Dermis microvascular lymphatic vessel endothelial cell (primary cell): Measurements from ENCODE around the gene GOLGA8R. TPM values are rescaled to one million over a fixed set of nuclear protein-coding genes. Genes with fewer than 3 reads are reported as not detected.
"Not testable (repeated sequence)": the region's sequence is repeated elsewhere in the genome, so short reads cannot be mapped to it uniquely, and the experiment has no call there.

Source experiments
- DNase-seq, 2 donors: peaks; one replicate each; pipeline versions ENCODE4 v3.0.0 to v3.0.0-alpha.2; 2010; ENCODE audit warnings: low read depth in 2 of 2
- total RNA-seq: library from RNA; depleted of rRNA; stranded (reverse); fragments of >200 nt; gene quantifications from 2 replicates; pipeline ENCODE4 v1.2.1, GENCODE V29; 2014

GOLGA8R gene
- total RNA-seq = 0.25 and 0.26 TPM in 2 replicates

GRCh38 chr15:30414160-30414559, at the start of gene GOLGA8R:
TSS of gene GOLGA8R (minus strand) at chr15:30414260. CDS start at chr15:30414162, 98 bp downstream.
- not testable (repeated sequence) for DNase-seq

DNA sequence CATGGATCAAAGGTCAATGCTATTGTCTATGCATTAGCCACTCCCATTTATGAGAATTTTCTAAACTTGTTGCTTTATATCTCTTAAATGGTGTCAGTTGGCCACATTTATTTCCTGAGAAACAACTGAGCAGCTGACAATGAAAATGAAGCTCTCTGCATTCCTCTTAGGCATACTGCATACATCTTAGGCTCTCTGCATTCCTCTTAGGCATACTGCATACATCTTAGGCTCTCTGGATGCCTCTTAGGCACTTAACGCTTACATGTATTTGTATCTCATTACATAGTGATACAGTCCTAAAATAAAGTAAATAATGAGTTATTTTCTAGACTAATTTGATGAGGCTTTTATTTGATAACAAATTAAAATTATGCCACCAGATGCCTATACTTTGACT, 49.8 kb upstream of the GOLGA8R start:
- DNase-seq = not testable (repeated sequence)

DNA sequence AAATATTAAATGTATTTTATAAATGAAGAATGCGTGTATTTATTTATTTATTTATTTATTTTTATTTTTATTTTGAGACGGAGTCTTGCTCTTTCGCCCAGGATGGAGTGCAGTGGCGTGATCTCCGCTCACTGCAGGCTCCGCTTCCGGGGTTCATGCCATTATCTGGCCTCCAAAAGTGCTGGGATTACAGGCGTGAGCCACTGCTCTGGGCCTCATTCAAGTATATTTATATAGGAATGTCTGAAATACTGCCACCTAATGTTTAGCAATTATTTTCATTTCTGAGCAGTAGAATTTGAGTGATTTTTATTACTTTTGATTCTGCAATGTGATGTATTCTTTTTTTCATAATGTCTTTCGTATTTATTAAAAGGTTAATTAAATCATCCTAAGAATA, 48.1 kb upstream of the GOLGA8R start:
- DNase-seq = not testable (repeated sequence)

DNA sequence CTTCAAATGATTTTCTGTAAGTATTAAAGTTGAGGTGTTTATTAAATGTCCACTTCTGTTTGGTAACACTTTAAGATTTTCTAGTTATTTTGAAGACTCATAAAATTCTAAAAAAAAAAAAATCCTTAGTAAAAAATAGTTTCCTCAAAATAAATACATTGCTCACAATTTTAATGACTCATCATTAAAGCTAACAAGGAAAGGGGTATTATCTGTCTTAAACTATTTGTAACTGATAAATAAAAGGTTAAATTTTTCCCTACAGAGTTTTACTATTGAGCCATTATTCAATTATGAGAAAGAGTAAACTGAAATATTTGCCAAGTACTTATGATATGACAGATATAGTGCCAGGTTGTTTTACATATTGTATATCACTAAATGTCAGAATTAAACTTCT, 38.6 kb upstream of the GOLGA8R start:
- not testable (repeated sequence) for DNase-seq

GRCh38 chr15:30438348-30438747, 24.3 kb upstream of the GOLGA8R start:
- DNase-seq = not testable (repeated sequence)

GRCh38 chr15:30435878-30436277, 21.8 kb upstream of the GOLGA8R start:
- DNase-seq = not testable (repeated sequence)

DNA sequence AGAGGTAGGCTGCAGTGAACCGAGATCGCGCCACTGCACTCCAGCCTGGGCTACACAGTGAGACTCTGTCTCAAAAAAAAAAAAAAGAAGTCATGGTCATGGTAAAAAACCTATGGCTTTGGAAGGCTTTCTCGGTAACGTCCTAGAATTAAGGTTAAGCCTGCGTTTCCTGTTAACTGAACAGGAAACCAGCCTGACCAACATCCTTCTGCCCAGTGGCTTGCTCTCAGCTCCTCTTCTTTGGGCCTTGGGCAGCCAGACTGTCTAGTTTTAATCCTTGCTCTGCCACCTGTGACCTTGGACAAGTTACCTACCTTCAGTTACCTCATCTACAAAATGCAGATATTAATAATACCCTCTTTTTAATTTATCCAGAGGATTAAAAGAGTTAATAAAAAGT, 6.7 kb upstream of the GOLGA8R start:
- not testable (repeated sequence) for DNase-seq

GRCh38 chr15:30407636-30408035, 6.4 kb downstream of the GOLGA8R start:
- not testable (repeated sequence) for DNase-seq

GRCh38 chr15:30398988-30399387, 15.1 kb downstream of the GOLGA8R start:
- not testable (repeated sequence) for DNase-seq

- not testable (repeated sequence) for DNase-seq
These were observed 20.4 kb downstream of the GOLGA8R start for GRCh38 chr15:30393664-30393991.

- DNase-seq = not testable (repeated sequence)
These were observed 21.0 kb downstream of the GOLGA8R start, which contains the start of gene CHRFAM7A for GRCh38 chr15:30392766-30393663. TSS of gene CHRFAM7A (minus strand) at chr15:30393540. CDS start at chr15:30383351, 10,189 bp downstream.

- DNase-seq = not testable (repeated sequence)
These were observed 27.7 kb downstream of the GOLGA8R start for GRCh38 chr15:30386318-30386887.

DNA sequence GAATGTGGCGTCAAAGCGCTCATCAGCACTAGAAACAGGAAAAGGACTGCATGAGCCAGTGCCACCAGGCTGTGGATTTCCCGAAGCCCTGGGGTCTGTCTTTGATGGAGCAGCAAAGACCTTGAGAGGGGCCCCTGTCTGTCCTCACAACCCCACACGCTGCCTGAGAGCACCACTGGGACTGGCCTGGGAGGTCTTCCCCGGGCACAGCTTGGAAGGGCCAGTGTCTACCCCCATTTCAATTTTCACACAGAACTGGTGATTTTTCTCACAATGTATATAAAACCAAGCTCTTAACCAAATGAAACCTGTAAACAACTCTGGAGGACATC, 37.0 kb downstream of the GOLGA8R start:
- not testable (repeated sequence) for DNase-seq

- not testable (repeated sequence) for DNase-seq
These were observed 37.5 kb downstream of the GOLGA8R start for GRCh38 chr15:30376375-30377081.

DNA sequence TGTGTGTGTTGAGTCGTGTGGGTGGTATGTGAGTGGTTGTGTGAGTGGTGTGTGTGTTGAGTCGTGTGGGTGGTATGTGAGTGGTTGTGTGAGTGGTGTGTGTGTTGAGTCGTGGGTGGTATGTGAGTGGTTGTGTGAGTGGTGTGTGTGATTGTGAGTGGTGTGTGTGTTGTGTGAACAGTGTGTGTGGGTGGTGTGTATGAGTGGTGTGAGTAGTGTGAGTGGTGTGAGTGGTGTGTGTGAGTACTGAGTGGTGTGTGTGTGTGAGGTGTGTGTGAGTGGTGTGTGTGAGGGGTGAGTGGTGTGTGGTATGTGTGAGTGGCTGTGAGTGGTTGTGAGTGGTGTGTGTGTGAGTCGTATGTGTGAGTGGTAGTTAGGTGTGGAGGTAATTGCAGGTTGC, 38.2 kb downstream of the GOLGA8R start:
- not testable (repeated sequence) for DNase-seq

DNA sequence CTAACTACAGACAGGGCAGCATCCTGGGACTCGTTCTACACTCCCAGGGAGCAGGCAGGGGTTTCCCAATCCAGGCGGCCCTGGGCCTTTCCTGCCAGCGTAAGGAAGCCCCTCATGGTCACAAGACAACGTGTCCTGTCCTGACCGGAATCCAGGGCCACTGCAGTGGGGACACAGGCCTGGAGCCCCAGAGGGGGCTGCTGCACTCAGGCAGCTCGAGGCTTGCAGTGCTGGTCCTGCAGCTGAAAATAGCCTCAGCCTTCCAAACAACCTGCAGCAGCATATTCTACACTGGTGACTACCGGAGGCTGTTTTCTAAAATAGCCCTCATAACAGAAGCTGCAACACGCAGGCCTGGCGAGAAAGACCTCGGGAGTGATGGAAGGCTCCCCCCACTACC, 39.2 kb downstream of the GOLGA8R start:
- DNase-seq = not testable (repeated sequence)

GRCh38 chr15:30368271-30368670, 45.8 kb downstream of the GOLGA8R start:
- DNase-seq = not testable (repeated sequence)

DNA sequence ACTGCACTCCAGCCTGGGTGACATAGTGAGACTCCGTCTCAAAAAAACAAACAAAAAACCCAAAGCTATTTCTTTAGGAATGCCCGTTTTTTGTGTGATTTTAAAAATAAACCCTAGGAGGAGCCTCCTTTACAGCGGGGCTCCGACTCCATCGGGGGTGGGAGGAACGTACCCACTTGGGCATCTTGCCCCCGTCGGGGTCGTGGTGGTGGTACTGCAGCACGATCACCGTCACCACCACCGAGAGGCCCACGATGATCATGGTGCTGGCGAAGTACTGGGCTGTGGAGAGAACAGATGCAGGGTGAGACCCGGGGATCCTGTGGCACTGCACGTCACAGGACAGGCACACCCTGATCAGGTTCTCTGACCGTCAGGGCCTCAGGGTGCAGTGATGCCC, 46.8 kb downstream of the GOLGA8R start:
- not testable (repeated sequence) for DNase-seq

DNA sequence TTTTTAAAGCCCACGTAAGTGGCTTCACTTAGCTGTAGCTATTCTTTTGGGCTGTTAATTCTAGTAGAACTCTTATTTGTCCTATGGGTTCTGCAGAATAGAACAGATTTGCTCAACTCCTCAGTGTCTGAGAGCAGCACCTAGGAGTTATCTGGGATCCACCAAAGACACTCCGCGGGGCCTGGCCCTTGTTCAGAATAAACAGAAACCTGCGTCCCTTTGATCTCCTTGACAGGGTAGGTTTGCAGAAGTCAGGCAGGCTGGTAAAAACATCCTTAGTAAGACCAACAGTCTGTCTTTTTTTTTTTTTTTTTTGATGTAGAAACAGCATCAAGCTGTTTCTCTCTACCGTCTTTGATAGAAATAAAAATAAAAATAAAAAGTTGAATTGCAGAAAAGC, 52.7 kb downstream of the GOLGA8R start:
- not testable (repeated sequence) for DNase-seq

DNA sequence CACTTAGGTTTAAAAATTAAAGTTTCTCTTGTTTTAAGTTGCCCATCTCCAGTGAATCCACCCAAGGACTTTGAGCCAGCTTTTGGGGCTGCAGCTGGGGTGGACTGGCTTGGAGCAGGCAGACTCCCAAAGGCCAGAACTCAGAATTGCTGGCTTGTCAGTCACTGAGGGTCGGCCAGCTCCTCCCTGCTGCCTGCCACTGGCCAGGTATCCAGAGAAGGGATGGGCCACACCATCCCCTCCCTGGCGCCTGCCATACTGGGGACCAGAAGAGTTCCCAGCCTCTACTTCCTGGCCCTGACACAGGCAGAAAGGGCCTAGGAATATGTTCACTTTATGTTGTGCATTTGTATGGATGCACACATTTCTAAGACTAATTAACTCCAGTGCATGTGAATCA, 53.1 kb downstream of the GOLGA8R start:
- not testable (repeated sequence) for DNase-seq

DNA sequence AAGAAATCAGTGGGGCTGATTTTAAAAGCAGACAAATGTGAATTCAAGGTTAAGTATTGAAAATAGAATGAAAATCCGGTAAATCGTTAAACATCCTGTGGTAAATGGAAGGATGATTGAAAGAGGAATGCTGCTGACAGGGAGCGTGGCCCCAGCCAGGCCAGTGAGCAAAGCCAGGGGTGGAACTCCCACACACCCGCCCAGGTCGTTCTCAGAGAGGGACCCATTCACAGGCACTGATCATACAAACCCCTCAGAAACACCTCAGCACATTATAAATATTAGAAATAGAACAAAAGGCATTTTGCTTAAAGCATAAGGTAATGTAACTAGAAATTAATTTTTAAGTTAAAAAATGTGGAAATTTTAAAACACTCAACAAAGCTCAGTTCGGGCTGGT, 59.0 kb downstream of the GOLGA8R start:
- not testable (repeated sequence) for DNase-seq
